HCT116 (cell line): ENCODE measurements around the gene ITIH3. TPM values are rescaled to one million over a fixed set of nuclear protein-coding genes. Genes with fewer than 3 reads are reported as not detected.

Source experiments
- ATAC-seq: fragments of 200-7000 bp; cut with Tn5 transposase; 2 replicates; pipeline ENCODE4 v1.9.1; 2020; ENCODE audit warnings: mild to moderate bottlenecking, moderate library complexity
- BruUV-seq: library from RNA; stranded (reverse); fragments of 400-500 nt; replicated peaks from 2 replicates; lab custom pipeline; 2021; lab: Mats Ljungman, UMichigan
- CTCF ChIA-PET: fragments of 300-600 bp; sonication (Branson Sonifier 250); formaldehyde crosslinking; loops from one replicate; lab custom pipeline; 2021; ENCODE audit warnings: antibody characterized with exemption; lab: Charles Lee
- POLR2A ChIA-PET: fragments of 300-600, 350-600 bp; sonication (Branson Sonifier 250); formaldehyde crosslinking; loops from one replicate; lab custom pipeline; 2021; ENCODE audit warnings: antibody characterized with exemption; lab: Charles Lee
- RAD21 ChIA-PET, 2 experiments: fragments of 300-600 bp; sonication (Branson Sonifier 250); formaldehyde crosslinking; loops; one replicate each; lab custom pipeline; 2023; ENCODE audit warnings: low total read pairs in 2 of 2; ENCODE audit not compliant: uncharacterized antibody in 2 of 2, unreplicated experiment in 2 of 2, low non-redundant PET in 1 of 2; lab: Charles Lee
- DNase-seq: peaks from one replicate; pipeline ENCODE4 v3.0.0-alpha.2; 2010; ENCODE audit warnings: low read depth, low spot score
- H2AFZ ChIP-seq: fragments of 200-600 bp; shearing (Covaris generic), sonication (generic); 2 replicates; pipeline ENCODE4 v1.6.1; 2017; ENCODE audit warnings: low read depth, mixed run types, mixed read lengths, antibody characterized with exemption, low read length; ENCODE audit not compliant: poor library complexity, severe bottlenecking
- H3K27ac ChIP-seq: 2 replicates; pipeline ENCODE4 v1.5.1; 2012; ENCODE audit warnings: low read depth, low read length
- H3K27me3 ChIP-seq: fragments of 200-600 bp; sonication (generic); 2 replicates; pipeline ENCODE4 v1.6.1; 2016; ENCODE audit warnings: mixed run types, low read length, mixed read lengths; ENCODE audit not compliant: insufficient read depth
- H3K36me3 ChIP-seq, 2 experiments: fragments of 200-500 bp in 1 of 2; fragments of 200-600 bp in 1 of 2; sonication (Bioruptor generic) in 1 of 2; sonication (generic) in 1 of 2; 2 replicates each; pipeline versions ENCODE4 v1.5.1 to v1.6.1; 2014 to 2016; ENCODE audit warnings: low read length in 2 of 2, inconsistent platforms in 1 of 2, mixed read lengths in 1 of 2, mixed run types in 1 of 2; ENCODE audit not compliant: insufficient read depth in 2 of 2, control insufficient read depth in 1 of 2
- H3K4me1 ChIP-seq, 2 experiments: fragments of 200-600 bp in 1 of 2; sonication (generic) in 1 of 2; 2 replicates each; pipeline versions ENCODE4 v1.5.1 to v1.6.1; 2012 to 2017; ENCODE audit warnings: low read length in 2 of 2, inconsistent platforms in 1 of 2, mild to moderate bottlenecking in 1 of 2, mixed read lengths in 1 of 2, mixed run types in 1 of 2, moderate library complexity in 1 of 2; ENCODE audit not compliant: insufficient read depth in 2 of 2, control insufficient read depth in 1 of 2
- H3K4me2 ChIP-seq: fragments of 200-600 bp; sonication (generic); 2 replicates; pipeline ENCODE4 v1.6.1; 2017; ENCODE audit warnings: mixed run types, low read length, mixed read lengths
- H3K4me3 ChIP-seq, 2 experiments: fragments of 200-600 bp in 1 of 2; sonication (generic) in 1 of 2; replicated peaks in 1 of 2; 2 replicates each; pipeline ENCODE4 v1.5.1; 2011 to 2016; ENCODE audit warnings: low read length in 2 of 2, control low read depth in 1 of 2, low read depth in 1 of 2, mild to moderate bottlenecking in 1 of 2, mixed read lengths in 1 of 2, mixed run types in 1 of 2
- H3K79me2 ChIP-seq: fragments of 200-600 bp; sonication (generic); 2 replicates; pipeline ENCODE4 v1.6.1; 2017; ENCODE audit warnings: mild to moderate bottlenecking, mixed run types, low read length, moderate library complexity, mixed read lengths; ENCODE audit not compliant: insufficient read depth
- H3K9ac ChIP-seq: fragments of 200-600 bp; sonication (generic); 2 replicates; pipeline ENCODE4 v1.6.1; 2016; ENCODE audit warnings: low read length, mixed read lengths
- H3K9me2 ChIP-seq: fragments of 200-600 bp; sonication (generic), shearing (Covaris generic); 2 replicates; pipeline ENCODE4 v1.6.1; 2017; ENCODE audit warnings: mixed run types, mild to moderate bottlenecking, moderate library complexity; ENCODE audit not compliant: insufficient read depth
- H3K9me3 ChIP-seq, 2 experiments: fragments of 200-500 bp in 1 of 2; fragments of 200-600 bp in 1 of 2; sonication (Bioruptor generic) in 1 of 2; sonication (generic) in 1 of 2; 2 replicates each; pipeline ENCODE4 v1.6.1; 2014 to 2017; ENCODE audit warnings: low read length in 2 of 2, mixed read lengths in 2 of 2, inconsistent platforms in 1 of 2, low read depth in 1 of 2, mild to moderate bottlenecking in 1 of 2, mixed run types in 1 of 2, moderate library complexity in 1 of 2; ENCODE audit not compliant: control insufficient read depth in 1 of 2, insufficient read depth in 1 of 2
- H4K20me1 ChIP-seq: fragments of 200-600 bp; sonication (generic), shearing (Covaris generic); 2 replicates; pipeline ENCODE4 v1.6.1; 2017; ENCODE audit warnings: mixed run types, mild to moderate bottlenecking, moderate library complexity; ENCODE audit not compliant: insufficient read depth
- ATF3 ChIP-seq: IDR thresholded peaks from 2 replicates; pipeline ENCODE4 v1.6.1; 2012
- CEBPB ChIP-seq: IDR thresholded peaks from 2 replicates; pipeline ENCODE4 v1.6.1; 2012; ENCODE audit warnings: low read depth
- CTCF ChIP-seq, 3 experiments: fragments of 200-600 bp in 1 of 3; sonication (generic) in 1 of 3; IDR thresholded peaks in 2 of 3; conservative IDR thresholded peaks in 1 of 3; 2 replicates each; pipeline ENCODE4 v1.5.1; 2012 to 2017; ENCODE audit warnings: low read depth in 2 of 3, low read length in 2 of 3, antibody characterized with exemption in 1 of 3, borderline replicate concordance in 1 of 3, control low read depth in 1 of 3, mild to moderate bottlenecking in 1 of 3, mixed read lengths in 1 of 3, mixed run types in 1 of 3, moderate library complexity in 1 of 3; ENCODE audit not compliant: insufficient read depth in 1 of 3
- EGR1 ChIP-seq: IDR thresholded peaks from 2 replicates; pipeline ENCODE4 v1.6.1; 2012; ENCODE audit warnings: low read depth
- ELF1 ChIP-seq: IDR thresholded peaks from 2 replicates; pipeline ENCODE4 v1.6.1; 2012; ENCODE audit warnings: low read depth, borderline replicate concordance
- EZH2 ChIP-seq: fragments of 200-600 bp; sonication (generic); IDR thresholded peaks from 2 replicates; pipeline ENCODE4 v1.6.1; 2017; ENCODE audit warnings: antibody characterized with exemption, mixed run types
- EZH2phosphoT487 ChIP-seq: fragments of 200-600 bp; IDR thresholded peaks from 2 replicates; pipeline ENCODE4 v1.6.1; 2018; ENCODE audit warnings: antibody characterized with exemption, borderline replicate concordance
- FOSL1 ChIP-seq: IDR thresholded peaks from 2 replicates; pipeline ENCODE4 v1.6.1; 2012; ENCODE audit warnings: low read depth
- MAX ChIP-seq: IDR thresholded peaks from 2 replicates; pipeline ENCODE4 v1.6.1; 2012
- POLR2A ChIP-seq: IDR thresholded peaks from 2 replicates; pipeline ENCODE4 v1.7.0; 2011; ENCODE audit warnings: borderline replicate concordance; ENCODE audit not compliant: insufficient read depth, insufficient read length; ENCODE audit errors: extremely low read depth
- SIN3A ChIP-seq: IDR thresholded peaks from 2 replicates; pipeline ENCODE4 v1.6.1; 2012; ENCODE audit warnings: low read depth
- SP1 ChIP-seq: IDR thresholded peaks from 2 replicates; pipeline ENCODE4 v1.6.1; 2012; ENCODE audit warnings: low read depth
- SRF ChIP-seq: IDR thresholded peaks from 2 replicates; pipeline ENCODE4 v1.6.1; 2012; ENCODE audit warnings: low read depth
- YY1 ChIP-seq: IDR thresholded peaks from 2 replicates; pipeline ENCODE4 v1.6.1; 2011; ENCODE audit warnings: low read length, low read depth, moderate library complexity, mild to moderate bottlenecking; ENCODE audit not compliant: insufficient replicate concordance; ENCODE audit errors: extremely low read depth
- ZFX ChIP-seq: fragments of 450-650 bp; IDR thresholded peaks from 2 replicates; pipeline ENCODE4 v1.6.1; 2017
- intact Hi-C: fragments of 100-400 bp; cut with micrococcal nuclease; formaldehyde crosslinking; loops from 2 replicates; pipeline ENCODE4 v1.10.0; 2022
- total RNA-seq: library from RNA; stranded (reverse); gene quantifications from one replicate; pipeline ENCODE4 v1.2.1, GENCODE V29; 2021; ENCODE audit not compliant: unreplicated experiment

Gene ITIH3
- total RNA-seq, 1 experiment from 2014 or later: 0.44 TPM

- POLR2A ChIA-PET: no interaction called here
- no TSS peak for BruUV-seq
- H2AFZ ChIP-seq: no peak overlapping the region
- intact Hi-C loops: no loop called here
- no peak overlapping the region for H3K27ac ChIP-seq
- no peak overlapping the region for H3K4me2 ChIP-seq
- no peak overlapping the region for H3K9ac ChIP-seq
- H3K4me3 ChIP-seq: no peak overlapping the region
- TF ChIP-seq SIN3A (no peak), ZFX (no peak), EZH2 (no peak), ATF3 (no peak), MAX (no peak), FOSL1 (no peak), SP1 (no peak), SRF (no peak), YY1 (no peak), CEBPB (no peak), EZH2phosphoT487 (no peak), EGR1 (no peak), ELF1 (no peak), POLR2A (no peak), CTCF (IDR thresholded peaks at IDR 0.05 in 2 of 3, conservative IDR thresholded peaks at IDR 0.05 in 1 of 3; ENCODE audit: borderline replicate concordance in 1 of 3, insufficient read depth in 1 of 3, low read depth in 2 of 3, low read length in 2 of 3) (no peak)
- CTCF ChIA-PET: no interaction called here
- H3K79me2 ChIP-seq: no peaks in the 10 kb centered on the region
- H3K36me3 ChIP-seq: no peaks in the 10 kb centered on the region
- no peaks in the 10 kb centered on the region for H3K27me3 ChIP-seq
- H4K20me1 ChIP-seq: no peaks in the 10 kb centered on the region
- peaks cover 0 to 6% of the 10 kb centered on the region in 2 experiments; a peak in 1 of 4 replicates for H3K4me1 ChIP-seq
- no peaks in the 10 kb centered on the region for H3K9me2 ChIP-seq
- ATAC-seq: no peak
- RAD21 ChIA-PET: no interaction called here
- no peaks in the 10 kb centered on the region for H3K9me3 ChIP-seq
- DNase-seq: no peak
Measured at GRCh38 chr3:52816199-52816598, 21.6 kb downstream of the ITIH3 start.
